ENCODE measurements around the gene TEX101. TPM values are rescaled to one million over a fixed set of nuclear protein-coding genes. Genes with fewer than 3 reads are reported as not detected.
"Not testable (repeated sequence)": the region's sequence is repeated elsewhere in the genome, so short reads cannot be mapped to it uniquely, and the experiment has no call there.

Gene TEX101
- polyA plus RNA-seq, 10 donors: 0.19 TPM; not detected in 9

GRCh38 chr19:43416951-43417623 is 2.4 kb downstream of the TEX101 start:
- no peak for DNase-seq

GRCh38 chr19:43420954-43421353 is 6.3 kb downstream of the TEX101 start:
- DNase-seq: no peak

GRCh38 chr19:43422000-43422688 is 7.5 kb downstream of the TEX101 start:
- no peak for DNase-seq

GRCh38 chr19:43422689-43423066 is 8.0 kb downstream of the TEX101 start:
- DNase-seq: no peak

- no peak for DNase-seq
Measured at GRCh38 chr19:43423779-43424178, 9.1 kb downstream of the TEX101 start.

- peak in 1 of 3 donors; percentile 20 for DNase-seq
Measured at GRCh38 chr19:43425567-43426392, 11.1 kb downstream of the TEX101 start.

- DNase-seq: no peak
Measured at GRCh38 chr19:43429395-43429794, 14.7 kb downstream of the TEX101 start.

- DNase-seq: peak in 1 of 3 donors; percentile 22
Measured at GRCh38 chr19:43430142-43430710, 15.5 kb downstream of the TEX101 start.

GRCh38 chr19:43430976-43431375 is 16.3 kb downstream of the TEX101 start:
- no peak for DNase-seq

GRCh38 chr19:43433358-43433673 is 18.6 kb downstream of the TEX101 start:
- no peak for DNase-seq

GRCh38 chr19:43433689-43434088 is 19.0 kb downstream of the TEX101 start:
- DNase-seq: no peak

GRCh38 chr19:43435775-43436174 is 21.1 kb downstream of the TEX101 start:
- DNase-seq: no peak

GRCh38 chr19:43437284-43437683 is 22.6 kb downstream of the TEX101 start:
- not testable (repeated sequence) for DNase-seq

GRCh38 chr19:43437712-43438111 is 23.0 kb downstream of the TEX101 start:
- DNase-seq: no peak

- DNase-seq: peak; percentile 66 to 83 (median 71)
Measured at GRCh38 chr19:43438291-43439031, 23.8 kb downstream of the TEX101 start.

GRCh38 chr19:43439032-43439708 is 24.5 kb downstream of the TEX101 start:
- DNase-seq: peak in 1 of 3 donors; percentile 37

- DNase-seq: no peak
Measured at GRCh38 chr19:43439709-43440063, 25.0 kb downstream of the TEX101 start.

- DNase-seq: no peak
Measured at GRCh38 chr19:43441716-43442115, 27.0 kb downstream of the TEX101 start.

GRCh38 chr19:43444091-43444490 is 29.4 kb downstream of the TEX101 start:
- not testable (repeated sequence) for DNase-seq

GRCh38 chr19:43444531-43445287 is 30.0 kb downstream of the TEX101 start:
- no peak for DNase-seq

All from muscle of back (tissue), 11 donors.